ENCODE data around the gene MYOM3.

Gene MYOM3

GRCh38 chr1:24096009-24096738 lies 15.8 kb downstream of the MYOM3 start:
- H3K27me3 ChIP-seq (ENCODE audit: control insufficient read depth, insufficient read depth, low read length), result no peaks in the 10 kb centered on the region
- DNase-seq (ENCODE audit: low read depth, low spot score), result no peak
- no peaks in the 10 kb centered on the region; the same call in 1 of the 2 replicates for H3K4me1 ChIP-seq (ENCODE audit: control insufficient read depth, insufficient read depth, low read length)
- H3K4me3 ChIP-seq (ENCODE audit: low read length), result no peak overlapping the region
- no CpG with 5 or more reads among the region's 8 CpGs for WGBS (ENCODE audit: insufficient coverage, insufficient read length)
- no peaks in the 10 kb centered on the region for H3K36me3 ChIP-seq (ENCODE audit: control insufficient read depth, insufficient read depth, low read length)
- H3K9me3 ChIP-seq (ENCODE audit: control insufficient read depth, insufficient read depth, low read length), result no peaks in the 10 kb centered on the region
- no peak overlapping the region for H3K27ac ChIP-seq (ENCODE audit: low read length)

DNA sequence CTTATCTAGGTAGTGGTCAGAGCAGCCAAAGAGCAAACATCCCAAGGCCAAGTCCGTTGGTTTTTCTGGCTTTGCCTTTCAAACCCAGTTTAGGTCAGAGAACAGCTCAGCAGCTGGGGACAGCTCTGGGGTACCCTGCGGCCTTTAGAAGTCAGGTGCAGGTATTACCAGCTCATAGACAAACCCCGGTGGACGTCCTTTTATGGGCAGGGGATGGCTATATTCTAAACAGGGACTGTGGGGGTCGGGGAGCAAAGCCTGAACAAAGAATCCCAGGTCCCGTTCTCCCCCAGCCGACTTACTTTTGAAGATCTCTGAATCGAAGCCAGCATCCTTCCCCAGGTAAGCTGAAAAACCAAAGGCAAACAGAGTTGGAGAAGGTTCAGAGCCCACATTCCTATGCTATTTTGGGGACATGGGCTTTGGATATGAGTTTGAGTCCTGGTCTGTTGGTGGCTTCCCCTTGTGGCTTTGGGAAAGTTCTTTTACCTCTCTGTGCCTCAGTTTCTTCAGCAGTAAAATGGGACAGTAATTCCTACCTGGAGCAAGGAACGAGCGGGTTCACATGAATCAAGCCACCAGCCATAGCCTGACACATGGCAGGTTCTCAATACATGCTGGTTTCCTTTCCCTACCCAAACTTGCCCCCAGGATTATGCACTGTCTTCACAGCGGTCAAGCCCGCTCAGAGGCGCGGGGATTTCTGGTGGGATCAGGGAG lies 16.6 kb downstream of the MYOM3 start:
- no CpG with 5 or more reads among the region's 14 CpGs for WGBS (ENCODE audit: insufficient coverage, insufficient read length)
- Histone ChIP-seq H3K9me3 (ENCODE audit: control insufficient read depth, insufficient read depth, low read length) (no peaks in the 10 kb centered on the region), H3K4me3 (ENCODE audit: low read length) (no peak overlapping the region), H3K36me3 (ENCODE audit: control insufficient read depth, insufficient read depth, low read length) (no peaks in the 10 kb centered on the region), H3K27me3 (ENCODE audit: control insufficient read depth, insufficient read depth, low read length) (no peaks in the 10 kb centered on the region), H3K27ac (ENCODE audit: low read length) (no peak overlapping the region), H3K4me1 (ENCODE audit: control insufficient read depth, insufficient read depth, low read length) (no peaks in the 10 kb centered on the region; the same call in 1 of the 2 replicates)
- no peak for DNase-seq (ENCODE audit: low read depth, low spot score)

GRCh38 chr1:24094554-24094953 lies 17.4 kb downstream of the MYOM3 start:
- no peak overlapping the region for H3K4me3 ChIP-seq (ENCODE audit: low read length)
- H3K27ac ChIP-seq (ENCODE audit: low read length), result no peak overlapping the region
- H3K36me3 ChIP-seq (ENCODE audit: control insufficient read depth, insufficient read depth, low read length), result no peaks in the 10 kb centered on the region; the same call in 1 of the 2 replicates
- no peaks in the 10 kb centered on the region for H3K27me3 ChIP-seq (ENCODE audit: control insufficient read depth, insufficient read depth, low read length)
- H3K4me1 ChIP-seq (ENCODE audit: control insufficient read depth, insufficient read depth, low read length), result no peaks in the 10 kb centered on the region; the same call in 1 of the 2 replicates
- DNase-seq (ENCODE audit: low read depth, low spot score), result no peak
- no peaks in the 10 kb centered on the region for H3K9me3 ChIP-seq (ENCODE audit: control insufficient read depth, insufficient read depth, low read length)
- no CpG with 5 or more reads among the region's 5 CpGs for WGBS (ENCODE audit: insufficient coverage, insufficient read length)

GRCh38 chr1:24093732-24094131 lies 18.2 kb downstream of the MYOM3 start:
- no peaks in the 10 kb centered on the region for H3K9me3 ChIP-seq (ENCODE audit: control insufficient read depth, insufficient read depth, low read length)
- no peaks in the 10 kb centered on the region; the same call in 1 of the 2 replicates for H3K36me3 ChIP-seq (ENCODE audit: control insufficient read depth, insufficient read depth, low read length)
- no peak overlapping the region for H3K4me3 ChIP-seq (ENCODE audit: low read length)
- peaks cover 2% of the 10 kb centered on the region; the same call in 1 of the 2 replicates for H3K4me1 ChIP-seq (ENCODE audit: control insufficient read depth, insufficient read depth, low read length)
- DNase-seq (ENCODE audit: low read depth, low spot score), result no peak
- no CpG with 5 or more reads among the region's 9 CpGs for WGBS (ENCODE audit: insufficient coverage, insufficient read length)
- no peak overlapping the region for H3K27ac ChIP-seq (ENCODE audit: low read length)
- H3K27me3 ChIP-seq (ENCODE audit: control insufficient read depth, insufficient read depth, low read length), result no peaks in the 10 kb centered on the region

- WGBS (ENCODE audit: insufficient coverage, insufficient read length), result no CpG with 5 or more reads among the region's 9 CpGs
- DNase-seq (ENCODE audit: low read depth, low spot score), result no peak
- Histone ChIP-seq H3K36me3 (ENCODE audit: control insufficient read depth, insufficient read depth, low read length) (no peaks in the 10 kb centered on the region; the same call in 1 of the 2 replicates), H3K4me3 (ENCODE audit: low read length) (no peak overlapping the region), H3K27ac (ENCODE audit: low read length) (no peak overlapping the region), H3K27me3 (ENCODE audit: control insufficient read depth, insufficient read depth, low read length) (no peaks in the 10 kb centered on the region), H3K9me3 (ENCODE audit: control insufficient read depth, insufficient read depth, low read length) (no peaks in the 10 kb centered on the region), H3K4me1 (ENCODE audit: control insufficient read depth, insufficient read depth, low read length) (peaks cover 2% of the 10 kb centered on the region; the same call in 1 of the 2 replicates)
Measured at GRCh38 chr1:24092979-24093378, 19.0 kb downstream of the MYOM3 start.

GRCh38 chr1:24091971-24092482 lies 19.9 kb downstream of the MYOM3 start:
- no peaks in the 10 kb centered on the region for H3K9me3 ChIP-seq (ENCODE audit: control insufficient read depth, insufficient read depth, low read length)
- no peak for DNase-seq (ENCODE audit: low read depth, low spot score)
- no CpG with 5 or more reads among the region's 13 CpGs for WGBS (ENCODE audit: insufficient coverage, insufficient read length)
- no peak overlapping the region for H3K27ac ChIP-seq (ENCODE audit: low read length)
- peaks cover 2% of the 10 kb centered on the region; the same call in 1 of the 2 replicates for H3K4me1 ChIP-seq (ENCODE audit: control insufficient read depth, insufficient read depth, low read length)
- no peaks in the 10 kb centered on the region; the same call in 1 of the 2 replicates for H3K36me3 ChIP-seq (ENCODE audit: control insufficient read depth, insufficient read depth, low read length)
- H3K4me3 ChIP-seq (ENCODE audit: low read length), result no peak overlapping the region
- no peaks in the 10 kb centered on the region for H3K27me3 ChIP-seq (ENCODE audit: control insufficient read depth, insufficient read depth, low read length)

GRCh38 chr1:24090736-24091135 lies 21.2 kb downstream of the MYOM3 start:
- no CpG with 5 or more reads among the region's 11 CpGs for WGBS (ENCODE audit: insufficient coverage, insufficient read length)
- H3K27me3 ChIP-seq (ENCODE audit: control insufficient read depth, insufficient read depth, low read length), result no peaks in the 10 kb centered on the region
- H3K36me3 ChIP-seq (ENCODE audit: control insufficient read depth, insufficient read depth, low read length), result no peaks in the 10 kb centered on the region; the same call in 1 of the 2 replicates
- H3K4me1 ChIP-seq (ENCODE audit: control insufficient read depth, insufficient read depth, low read length), result peaks cover 2% of the 10 kb centered on the region; the same call in 1 of the 2 replicates
- H3K4me3 ChIP-seq (ENCODE audit: low read length), result no peak overlapping the region
- no peak overlapping the region for H3K27ac ChIP-seq (ENCODE audit: low read length)
- no peak for DNase-seq (ENCODE audit: low read depth, low spot score)
- H3K9me3 ChIP-seq (ENCODE audit: control insufficient read depth, insufficient read depth, low read length), result no peaks in the 10 kb centered on the region

- Histone ChIP-seq H3K4me1 (ENCODE audit: control insufficient read depth, insufficient read depth, low read length) (peaks cover 2% of the 10 kb centered on the region; the same call in 1 of the 2 replicates), H3K4me3 (ENCODE audit: low read length) (no peak overlapping the region), H3K9me3 (ENCODE audit: control insufficient read depth, insufficient read depth, low read length) (no peaks in the 10 kb centered on the region), H3K27ac (ENCODE audit: low read length) (no peak overlapping the region), H3K36me3 (ENCODE audit: control insufficient read depth, insufficient read depth, low read length) (no peaks in the 10 kb centered on the region; the same call in 1 of the 2 replicates), H3K27me3 (ENCODE audit: control insufficient read depth, insufficient read depth, low read length) (no peaks in the 10 kb centered on the region)
- DNase-seq (ENCODE audit: low read depth, low spot score), result no peak
- no CpG with 5 or more reads among the region's 14 CpGs for WGBS (ENCODE audit: insufficient coverage, insufficient read length)
Measured at GRCh38 chr1:24089743-24090555, 22.0 kb downstream of the MYOM3 start.

GRCh38 chr1:24089027-24089742 lies 22.8 kb downstream of the MYOM3 start:
- Histone ChIP-seq H3K4me1 (ENCODE audit: control insufficient read depth, insufficient read depth, low read length) (peaks cover 2% of the 10 kb centered on the region; the same call in 1 of the 2 replicates), H3K36me3 (ENCODE audit: control insufficient read depth, insufficient read depth, low read length) (no peaks in the 10 kb centered on the region; the same call in 1 of the 2 replicates), H3K27me3 (ENCODE audit: control insufficient read depth, insufficient read depth, low read length) (no peaks in the 10 kb centered on the region), H3K9me3 (ENCODE audit: control insufficient read depth, insufficient read depth, low read length) (no peaks in the 10 kb centered on the region), H3K4me3 (ENCODE audit: low read length) (no peak overlapping the region), H3K27ac (ENCODE audit: low read length) (no peak overlapping the region)
- no peak for DNase-seq (ENCODE audit: low read depth, low spot score)
- WGBS (ENCODE audit: insufficient coverage, insufficient read length), result no CpG with 5 or more reads among the region's 14 CpGs
